ENCODE results near the gene ODAD4.
A peak's percentile ranks its signal among the peaks of the same experiment; 100 is the strongest.

Gene ODAD4

DNA sequence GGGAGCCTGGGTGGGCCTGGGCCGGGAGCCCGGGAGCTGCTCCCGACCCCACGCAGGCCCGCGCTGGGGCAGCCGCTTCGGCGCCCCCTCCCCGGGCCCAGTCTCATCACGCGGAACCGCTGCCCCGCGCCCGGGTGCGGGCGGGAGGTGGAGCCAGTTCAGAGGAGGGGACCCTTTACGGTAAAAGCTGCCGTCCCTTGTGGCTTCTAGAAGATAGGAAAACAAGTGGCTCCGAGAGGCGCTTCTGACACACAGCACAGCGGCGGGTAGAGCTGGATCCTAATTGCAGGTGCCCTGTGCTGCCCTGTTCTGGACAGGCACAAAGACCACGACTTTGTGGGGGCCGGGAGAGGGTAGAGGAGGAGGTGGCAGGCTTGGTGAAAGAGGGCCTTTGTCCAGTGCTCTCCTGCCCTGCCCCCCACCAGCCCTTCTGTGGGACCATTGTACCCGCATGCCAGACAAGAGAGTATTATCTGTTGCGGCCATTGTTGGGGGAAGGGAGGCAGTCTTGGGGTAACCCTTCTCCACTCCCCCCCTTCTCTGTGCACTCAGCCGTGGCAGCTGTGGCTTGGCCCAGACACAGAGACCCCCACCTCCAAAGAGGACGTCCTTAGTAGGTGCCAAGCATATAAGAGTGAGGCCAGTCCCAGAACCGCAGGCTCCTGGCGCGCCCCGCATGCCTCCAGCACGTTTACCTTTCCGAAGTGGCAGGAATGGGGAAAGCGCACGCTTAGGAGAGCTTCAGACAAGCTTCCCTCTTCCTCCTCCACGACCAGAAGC, 36.9 kb downstream of the ODAD4 start:
- DNase-seq = peak in 56 of 58 donors; percentile 35 to 99 (median 88)

DNA sequence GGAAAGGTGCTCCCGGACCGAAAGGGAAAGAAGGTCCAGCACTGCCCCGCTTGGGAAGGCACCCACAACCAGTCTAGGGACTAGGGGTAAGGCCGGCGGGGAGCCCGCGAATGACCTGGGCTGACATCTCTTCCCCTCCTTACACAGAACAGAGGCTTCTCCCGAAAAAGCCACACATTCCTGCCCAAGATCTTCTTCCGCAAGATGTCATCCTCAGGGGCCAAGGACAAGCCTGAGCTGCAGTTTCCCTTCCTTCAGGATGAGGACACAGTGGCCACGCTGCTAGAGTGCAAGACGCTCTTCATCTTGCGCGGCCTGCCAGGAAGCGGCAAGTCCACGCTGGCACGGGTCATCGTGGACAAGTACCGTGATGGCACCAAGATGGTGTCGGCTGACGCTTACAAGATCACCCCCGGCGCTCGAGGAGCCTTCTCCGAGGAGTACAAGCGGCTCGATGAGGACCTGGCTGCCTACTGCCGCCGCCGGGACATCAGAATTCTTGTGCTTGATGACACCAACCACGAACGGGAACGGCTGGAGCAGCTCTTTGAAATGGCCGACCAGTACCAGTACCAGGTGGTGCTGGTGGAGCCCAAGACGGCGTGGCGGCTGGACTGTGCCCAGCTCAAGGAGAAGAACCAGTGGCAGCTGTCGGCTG, 37.6 kb downstream of the ODAD4 start:
- peak in 6 of 58 donors; percentile 15 to 58 (median 46) for DNase-seq

DNA sequence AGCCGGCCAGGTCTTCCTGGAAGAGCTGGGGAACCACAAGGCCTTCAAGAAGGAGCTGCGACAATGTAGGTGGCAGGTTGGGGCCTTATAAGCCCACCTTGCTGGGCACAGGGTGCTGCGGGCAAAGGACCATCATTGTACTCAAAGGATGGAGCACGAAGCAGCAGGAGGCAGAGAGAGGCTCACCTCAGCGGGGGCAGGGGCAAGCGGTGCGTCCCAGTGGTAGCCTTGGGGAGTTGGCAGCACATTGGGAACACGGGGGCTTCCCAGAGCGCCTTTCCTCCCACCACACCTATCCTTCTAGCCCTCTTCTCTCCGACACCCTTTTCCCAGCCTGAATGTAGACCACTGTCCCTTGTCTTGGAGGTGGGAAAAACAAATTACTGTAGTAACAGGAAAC, 38.3 kb downstream of the ODAD4 start:
- DNase-seq = no peak

DNA sequence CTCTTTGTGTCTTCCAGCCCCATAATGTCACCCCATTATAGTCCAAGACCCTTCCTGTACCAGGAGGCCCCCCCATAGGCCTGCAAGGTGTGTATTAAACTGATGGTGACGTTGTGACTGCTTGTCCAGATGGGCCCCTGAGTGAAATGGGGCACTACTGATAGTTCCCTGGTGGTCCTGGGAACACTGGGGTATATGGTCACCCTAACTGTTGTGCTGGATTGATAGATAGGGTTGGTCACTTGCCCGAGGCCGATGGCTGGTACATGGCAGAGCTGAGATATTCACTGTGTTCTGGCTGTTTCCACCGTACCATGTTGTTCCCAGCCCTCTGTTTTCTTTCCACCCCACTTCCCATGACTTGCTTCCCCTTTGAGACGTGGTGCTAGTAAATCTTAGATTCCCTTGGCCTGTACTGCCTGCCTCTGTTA, 40.5 kb downstream of the ODAD4 start:
- no peak for DNase-seq

DNA sequence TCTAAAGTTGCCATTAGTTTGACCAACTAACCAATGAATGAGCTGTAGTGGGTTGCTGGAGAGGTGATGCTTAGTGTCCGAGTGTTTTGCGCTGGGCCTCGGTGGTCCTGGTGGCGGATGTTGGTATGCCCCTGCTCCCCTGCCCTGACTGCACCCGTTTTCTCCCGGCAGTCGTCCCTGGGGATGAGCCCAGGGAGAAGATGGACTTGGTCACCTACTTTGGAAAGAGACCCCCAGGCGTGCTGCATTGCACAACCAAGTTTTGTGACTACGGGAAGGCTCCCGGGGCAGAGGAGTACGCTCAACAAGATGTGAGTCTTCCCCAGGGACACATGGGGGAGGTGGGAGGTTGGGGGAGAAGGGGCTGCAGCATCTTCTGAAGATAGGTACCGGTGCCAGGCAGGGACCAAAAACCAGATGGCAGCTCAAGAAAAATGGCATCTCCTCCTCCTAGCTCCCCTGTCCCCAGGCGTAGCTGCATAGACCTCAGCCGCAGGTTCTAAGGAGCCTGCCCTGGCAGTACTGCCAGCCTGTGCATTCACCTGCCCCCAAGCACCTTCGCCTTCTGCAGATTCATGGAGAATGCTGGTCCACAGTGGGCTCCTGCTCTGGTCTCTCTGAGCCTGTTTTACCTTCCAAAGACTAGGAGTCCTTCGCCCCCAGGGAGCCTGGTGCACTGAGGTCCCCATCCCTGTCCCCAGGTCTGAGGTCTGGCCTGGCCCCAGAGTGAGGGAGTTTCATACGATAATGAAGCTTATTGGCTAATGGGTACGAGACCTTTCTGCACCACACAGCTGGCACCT, 41.5 kb downstream of the ODAD4 start:
- no peak for DNase-seq

DNA sequence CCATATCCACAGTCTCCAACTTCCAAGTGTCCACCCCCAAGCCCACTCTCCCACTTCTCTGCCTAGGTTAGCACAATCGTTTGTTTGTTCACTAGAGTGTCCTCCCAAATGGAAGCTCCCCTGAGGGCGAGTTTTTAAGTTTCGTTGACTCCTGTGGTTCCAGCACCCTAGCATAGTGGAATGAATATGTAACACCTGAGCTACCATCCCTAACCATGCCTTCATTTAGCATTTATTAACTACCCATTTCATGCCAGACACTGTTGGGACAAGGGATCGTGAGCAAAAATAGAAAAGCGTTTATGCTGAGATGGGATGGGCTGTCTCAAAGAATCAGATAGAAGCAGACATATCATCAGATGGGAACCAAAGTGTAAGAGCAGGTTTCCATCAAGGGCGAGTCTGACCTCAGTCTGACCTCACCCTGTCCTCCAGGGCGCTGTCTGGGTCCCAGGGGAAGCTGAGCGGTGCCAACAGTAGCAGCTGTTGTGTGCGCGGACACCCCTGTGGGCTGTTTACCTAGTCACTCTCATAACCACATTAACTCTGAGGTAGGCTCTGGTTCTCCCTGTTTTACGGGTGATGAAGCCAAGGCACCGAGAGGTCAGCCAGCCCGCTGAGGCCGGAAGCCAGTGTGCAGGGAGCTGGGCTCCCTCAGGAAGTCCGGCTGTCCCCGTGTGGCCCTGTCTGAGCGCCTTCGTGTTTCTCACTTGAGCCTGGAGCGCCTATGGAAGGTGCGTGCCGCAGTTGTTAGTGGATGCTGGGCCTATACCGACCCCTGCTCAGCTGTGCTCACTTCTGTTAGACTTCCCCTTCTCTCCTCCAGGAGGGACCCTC, 42.4 kb downstream of the ODAD4 start:
- DNase-seq = no peak

DNA sequence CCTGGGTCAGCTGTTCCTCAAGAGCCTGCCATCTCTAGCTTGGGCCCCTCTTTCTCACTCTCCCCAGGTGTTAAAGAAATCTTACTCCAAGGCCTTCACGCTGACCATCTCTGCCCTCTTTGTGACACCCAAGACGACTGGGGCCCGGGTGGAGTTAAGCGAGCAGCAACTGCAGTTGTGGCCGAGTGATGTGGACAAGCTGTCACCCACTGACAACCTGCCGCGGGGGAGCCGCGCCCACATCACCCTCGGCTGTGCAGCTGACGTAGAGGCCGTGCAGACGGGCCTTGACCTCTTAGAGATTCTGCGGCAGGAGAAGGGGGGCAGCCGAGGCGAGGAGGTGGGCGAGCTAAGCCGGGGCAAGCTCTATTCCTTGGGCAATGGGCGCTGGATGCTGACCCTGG, 43.0 kb downstream of the ODAD4 start:
- DNase-seq = peak in 1 of 58 donors; percentile 13

DNA sequence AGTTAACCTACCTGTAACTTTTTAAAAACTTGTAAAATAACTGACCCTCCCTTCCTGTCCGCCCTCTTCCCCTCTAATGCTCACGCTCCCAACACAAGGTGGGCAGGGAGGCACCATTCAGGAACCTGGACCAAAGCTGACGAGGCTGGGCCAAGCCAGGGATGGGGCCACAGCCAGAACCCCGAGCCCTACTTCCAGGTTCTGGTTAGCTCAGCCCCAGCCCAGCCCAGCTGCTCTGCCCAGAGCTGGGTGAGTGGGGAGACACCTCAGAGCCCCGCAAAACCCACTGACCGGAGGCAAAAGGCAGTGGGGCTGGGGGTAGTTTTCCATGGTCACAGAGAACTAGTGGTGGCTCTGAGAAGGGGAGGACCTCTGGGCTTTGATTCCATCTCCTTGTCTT, 43.6 kb downstream of the ODAD4 start:
- no peak for DNase-seq

DNA sequence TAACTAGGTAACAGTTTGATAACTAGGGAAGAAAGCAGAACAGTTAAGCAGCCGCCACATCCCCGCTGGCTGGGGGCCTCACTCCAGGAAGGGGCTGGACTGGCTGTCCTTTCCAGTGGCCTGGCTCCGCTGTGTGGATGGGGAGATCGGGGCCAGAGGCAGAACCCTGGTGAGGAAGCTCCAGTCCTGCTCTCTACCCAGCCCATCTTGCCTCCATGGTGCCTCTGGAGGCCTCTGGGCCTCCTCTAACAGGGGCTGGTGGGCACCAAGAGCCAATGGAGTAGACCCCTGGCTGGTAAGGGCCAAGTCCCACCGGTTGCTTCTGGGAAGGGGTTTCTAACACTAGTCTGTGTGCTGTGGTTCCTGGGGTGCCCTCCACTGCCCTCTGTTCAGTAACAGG, 44.2 kb downstream of the ODAD4 start:
- DNase-seq = peak in 3 of 58 donors; percentile 23 to 57 (median 31)

DNA sequence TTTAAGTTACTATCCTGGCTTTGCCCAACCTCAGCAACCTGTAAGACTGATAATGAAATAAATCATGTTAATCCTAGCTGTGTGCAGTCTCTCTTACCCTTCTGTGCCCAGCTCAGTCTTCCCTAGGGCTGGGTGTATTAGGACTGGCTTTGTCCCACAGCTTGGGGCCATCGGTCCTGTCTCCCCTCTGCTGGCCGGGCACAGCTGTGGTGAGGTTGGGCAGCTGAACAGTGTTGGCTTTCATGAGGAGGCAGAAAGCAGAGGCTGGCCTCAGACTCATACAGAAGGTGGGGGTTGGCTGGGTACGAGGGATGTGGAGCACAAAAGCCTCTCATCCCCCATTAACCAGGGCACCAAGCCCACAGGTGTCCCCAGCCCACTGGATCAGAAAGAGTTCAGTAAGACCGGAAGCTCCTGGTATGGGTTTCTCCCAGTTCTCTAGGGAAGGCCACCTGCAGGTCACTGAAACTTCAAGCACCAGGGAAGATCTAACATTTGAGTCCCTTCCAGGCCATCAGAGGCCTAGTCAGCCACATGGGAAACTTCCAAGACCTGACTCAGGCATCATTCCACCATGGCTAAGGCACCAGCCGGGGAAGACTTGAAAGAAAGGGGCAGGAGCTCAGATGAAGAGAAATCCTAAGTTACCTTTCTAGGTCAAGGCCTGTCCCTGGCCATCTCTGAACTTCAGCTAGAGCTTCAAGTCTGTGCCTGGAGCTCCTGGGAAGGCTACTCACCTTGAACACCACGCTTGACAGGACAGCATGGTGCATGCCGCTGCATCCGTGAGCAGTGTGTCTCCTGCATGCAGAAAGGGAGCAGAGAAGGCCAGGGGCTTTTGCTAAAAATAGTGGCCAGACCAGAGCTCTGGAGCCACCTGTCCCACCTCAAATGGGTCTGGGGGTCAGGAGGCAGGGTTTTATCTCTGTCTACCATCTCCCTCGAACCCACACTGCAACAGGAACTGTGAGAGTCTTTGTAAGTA, 45.0 kb downstream of the ODAD4 start:
- peak in 47 of 58 donors; percentile 28 to 89 (median 65) for DNase-seq

DNA sequence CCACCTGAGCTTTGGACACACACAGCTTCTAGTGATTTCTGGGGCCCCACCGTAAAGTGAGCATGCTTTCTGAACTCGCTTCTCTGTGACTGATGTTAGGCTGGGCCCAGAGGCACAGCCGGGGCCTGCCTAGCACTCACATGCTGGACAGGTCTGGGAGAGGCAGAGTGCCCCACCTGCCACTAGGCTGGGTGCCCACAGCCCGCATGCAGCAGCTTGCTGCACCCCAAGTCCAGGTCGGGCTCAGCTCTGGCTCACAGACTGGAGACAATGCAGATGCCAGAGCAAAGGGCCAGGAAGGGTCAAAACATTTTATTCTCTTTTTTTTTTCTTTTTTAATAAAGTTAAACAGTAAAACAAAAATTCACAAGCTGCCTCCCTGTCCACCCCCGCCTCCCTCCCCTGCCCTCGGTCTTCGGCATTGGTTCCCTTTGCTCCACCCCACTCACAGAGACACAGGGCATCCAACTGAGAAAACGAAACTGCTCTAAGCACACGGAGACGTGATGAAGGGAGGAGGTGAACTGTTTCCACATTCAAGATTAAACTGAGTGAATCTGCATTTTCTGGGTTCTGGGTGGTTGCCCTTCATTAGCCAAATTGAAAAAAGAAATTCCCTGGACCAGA, 45.8 kb downstream of the ODAD4 start:
- DNase-seq = peak in 5 of 58 donors; percentile 15 to 51 (median 41)

DNA sequence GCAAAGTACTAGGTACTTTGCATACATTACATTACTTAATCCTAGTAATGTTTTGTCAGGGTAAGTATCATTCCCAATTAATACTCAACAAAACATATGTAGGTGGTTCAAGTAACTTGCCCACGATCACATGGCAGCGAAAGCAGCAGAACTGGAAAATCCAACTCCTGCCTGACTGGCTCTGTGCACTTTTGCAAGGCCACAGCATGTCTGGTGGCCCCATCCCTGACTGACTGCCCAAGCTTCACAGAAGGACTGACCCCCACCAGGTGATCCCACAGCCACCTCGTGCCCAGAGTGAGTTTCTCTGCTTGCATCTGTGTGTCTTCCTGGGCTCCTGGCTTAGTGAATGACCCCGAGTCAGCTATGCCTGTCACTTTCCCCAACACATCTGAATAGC, 47.6 kb downstream of the ODAD4 start:
- no peak for DNase-seq

DNA sequence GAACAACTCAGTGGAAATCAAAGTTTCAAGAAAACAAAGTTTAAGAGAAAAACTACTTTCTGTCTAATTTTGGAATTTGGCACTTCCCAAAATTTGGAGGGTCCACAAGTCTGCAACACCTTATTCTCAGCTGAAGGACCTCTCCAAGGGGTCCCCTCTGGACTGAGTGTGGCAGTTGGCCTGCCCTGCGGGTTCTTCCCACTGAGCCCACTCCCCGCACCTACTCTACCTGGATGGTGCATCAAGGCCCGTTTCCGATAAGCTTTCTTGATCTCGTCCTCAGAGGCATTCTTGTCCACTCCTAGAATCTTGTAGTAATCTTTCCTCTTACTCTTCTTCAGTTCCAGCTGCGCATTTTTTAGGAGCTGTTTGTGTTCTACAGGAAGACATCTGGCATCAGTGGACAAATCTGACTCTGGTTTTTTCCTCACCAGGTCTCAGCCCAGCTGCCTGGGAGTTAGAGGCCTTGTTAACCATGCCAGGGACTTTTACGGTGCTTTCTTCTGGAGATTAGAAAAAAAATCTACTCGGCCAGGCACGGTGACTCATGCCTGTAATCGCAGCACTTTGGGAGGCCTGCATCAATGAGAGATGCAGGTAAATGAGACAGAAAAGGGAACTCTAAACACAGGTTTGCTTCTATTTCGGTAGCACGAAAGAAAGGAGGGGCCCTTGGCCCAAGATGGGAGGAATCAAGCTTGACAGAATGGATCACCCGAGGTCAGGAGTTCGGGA, 51.8 kb downstream of the ODAD4 start:
- DNase-seq = no peak

DNA sequence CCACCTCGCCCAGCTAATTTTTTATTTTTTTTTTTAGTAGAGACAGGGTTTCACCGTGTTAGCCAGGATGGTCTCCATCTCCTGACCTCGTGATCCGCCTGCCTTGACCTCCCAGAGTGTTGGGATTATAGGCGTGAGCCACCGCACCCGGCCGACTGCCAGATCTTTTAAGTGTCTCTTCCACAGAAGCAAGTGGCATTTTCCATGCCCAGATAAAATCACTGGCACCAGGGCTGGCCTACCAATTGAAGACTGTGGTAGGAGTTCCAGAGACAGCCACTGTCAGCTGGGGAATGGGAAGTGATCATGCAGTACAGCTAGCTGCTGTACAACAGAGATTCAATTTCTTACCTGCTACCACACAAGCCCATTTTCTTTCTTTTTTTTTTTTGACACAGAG, 54.0 kb downstream of the ODAD4 start:
- no peak for DNase-seq

DNA sequence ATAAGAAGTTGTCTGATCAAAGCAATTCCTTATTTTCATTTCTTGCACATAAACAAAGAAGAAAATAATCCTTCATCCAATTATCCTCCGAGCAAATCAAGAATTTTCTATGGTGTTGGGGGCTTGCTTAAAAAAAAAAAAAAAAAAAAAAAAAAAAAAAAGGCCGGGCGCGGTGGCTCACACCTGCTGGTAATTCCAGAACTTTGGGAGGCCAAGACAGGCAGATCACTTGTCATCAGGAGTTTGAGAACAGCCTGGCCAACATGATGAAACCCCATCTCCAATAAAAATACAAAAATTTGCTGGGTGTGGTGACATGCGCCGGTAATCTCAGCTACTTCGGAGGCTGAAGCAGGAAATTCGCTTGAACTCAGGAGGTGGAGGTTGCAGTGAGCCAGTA, 55.5 kb downstream of the ODAD4 start:
- DNase-seq = no peak

DNA sequence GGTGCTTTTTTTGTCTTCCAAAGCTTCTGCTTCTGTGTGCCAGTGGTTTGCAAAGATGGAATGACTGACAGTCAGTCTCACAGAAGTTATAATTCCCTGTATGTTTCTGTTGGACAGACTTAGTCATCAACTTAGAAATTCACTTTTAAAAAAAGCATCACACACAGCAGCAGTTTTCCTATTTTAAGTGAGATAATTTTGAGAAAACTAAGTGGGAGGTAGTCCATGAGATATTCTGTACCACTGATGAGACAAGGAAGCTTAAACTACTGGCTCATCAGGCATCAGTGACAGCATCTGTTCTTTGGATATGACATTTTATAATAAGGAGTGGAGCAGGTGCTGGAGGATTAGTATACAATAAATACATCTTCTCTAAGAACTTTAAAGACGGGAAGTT, 56.2 kb downstream of the ODAD4 start:
- DNase-seq = peak in 2 of 58 donors; percentile 11 to 34

DNA sequence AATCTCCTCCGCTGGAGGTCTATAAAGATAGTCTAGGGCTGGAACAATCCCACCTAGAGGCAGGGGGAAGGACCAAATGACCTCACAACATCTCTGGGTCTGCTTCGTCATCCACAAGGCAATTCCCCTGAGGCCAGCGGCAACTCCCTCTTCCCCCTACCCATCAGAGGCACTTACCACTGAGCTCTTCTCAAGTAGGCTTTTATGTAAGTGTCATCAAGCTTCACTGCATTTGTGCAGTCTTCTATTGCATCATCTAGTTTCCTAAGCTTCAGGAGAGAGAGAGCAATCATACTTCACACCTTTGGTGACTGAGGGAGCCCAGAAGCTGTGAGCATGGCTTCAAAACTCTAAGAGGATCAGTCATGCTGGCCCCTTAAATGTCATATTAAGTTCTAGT, 57.2 kb downstream of the ODAD4 start:
- DNase-seq = no peak

DNA sequence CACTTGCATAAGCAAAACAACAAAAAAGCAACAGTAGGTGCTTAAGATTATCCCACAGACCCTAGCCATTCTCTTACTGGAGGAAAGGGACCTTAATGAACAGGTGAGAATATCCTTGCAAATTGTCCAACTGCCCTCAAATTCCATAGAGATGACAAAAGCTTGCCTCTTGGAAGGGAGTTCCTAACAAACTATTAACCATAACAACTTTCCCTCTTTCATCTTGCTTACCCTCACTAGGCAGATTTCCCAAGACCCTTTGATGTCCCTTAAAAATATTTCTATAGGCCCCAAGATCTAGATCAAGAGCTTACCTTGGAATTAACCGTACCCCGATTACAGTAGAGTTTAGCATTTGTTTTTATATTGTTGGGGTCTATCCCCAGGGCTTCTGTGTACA, 58.0 kb downstream of the ODAD4 start:
- DNase-seq = no peak

Measured in anterior cingulate cortex (tissue), 58 donors.